T-helper 1 cell (primary cell): ENCODE results near the gene OSBPL10.
"Not testable (repeated sequence)": the region's sequence is repeated elsewhere in the genome, so short reads cannot be mapped to it uniquely, and the experiment has no call there.

ENCODE experiments used
- DNase-seq, 5 donors: peaks; one replicate each; pipeline ENCODE4 v3.0.0-alpha.2; 2012 to 2020
- total RNA-seq, 4 donors: gene quantifications; one replicate each; lab custom pipeline; 2026; lab: John Stamatoyannopoulos, UW

Gene OSBPL10, protein sequence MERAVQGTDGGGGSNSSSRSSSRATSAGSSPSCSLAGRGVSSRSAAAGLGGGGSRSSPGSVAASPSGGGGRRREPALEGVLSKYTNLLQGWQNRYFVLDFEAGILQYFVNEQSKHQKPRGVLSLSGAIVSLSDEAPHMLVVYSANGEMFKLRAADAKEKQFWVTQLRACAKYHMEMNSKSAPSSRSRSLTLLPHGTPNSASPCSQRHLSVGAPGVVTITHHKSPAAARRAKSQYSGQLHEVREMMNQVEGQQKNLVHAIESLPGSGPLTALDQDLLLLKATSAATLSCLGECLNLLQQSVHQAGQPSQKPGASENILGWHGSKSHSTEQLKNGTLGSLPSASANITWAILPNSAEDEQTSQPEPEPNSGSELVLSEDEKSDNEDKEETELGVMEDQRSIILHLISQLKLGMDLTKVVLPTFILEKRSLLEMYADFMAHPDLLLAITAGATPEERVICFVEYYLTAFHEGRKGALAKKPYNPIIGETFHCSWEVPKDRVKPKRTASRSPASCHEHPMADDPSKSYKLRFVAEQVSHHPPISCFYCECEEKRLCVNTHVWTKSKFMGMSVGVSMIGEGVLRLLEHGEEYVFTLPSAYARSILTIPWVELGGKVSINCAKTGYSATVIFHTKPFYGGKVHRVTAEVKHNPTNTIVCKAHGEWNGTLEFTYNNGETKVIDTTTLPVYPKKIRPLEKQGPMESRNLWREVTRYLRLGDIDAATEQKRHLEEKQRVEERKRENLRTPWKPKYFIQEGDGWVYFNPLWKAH
- 0 to 0.15 (median 0) reads per million in 4 donors for total RNA-seq

DNA sequence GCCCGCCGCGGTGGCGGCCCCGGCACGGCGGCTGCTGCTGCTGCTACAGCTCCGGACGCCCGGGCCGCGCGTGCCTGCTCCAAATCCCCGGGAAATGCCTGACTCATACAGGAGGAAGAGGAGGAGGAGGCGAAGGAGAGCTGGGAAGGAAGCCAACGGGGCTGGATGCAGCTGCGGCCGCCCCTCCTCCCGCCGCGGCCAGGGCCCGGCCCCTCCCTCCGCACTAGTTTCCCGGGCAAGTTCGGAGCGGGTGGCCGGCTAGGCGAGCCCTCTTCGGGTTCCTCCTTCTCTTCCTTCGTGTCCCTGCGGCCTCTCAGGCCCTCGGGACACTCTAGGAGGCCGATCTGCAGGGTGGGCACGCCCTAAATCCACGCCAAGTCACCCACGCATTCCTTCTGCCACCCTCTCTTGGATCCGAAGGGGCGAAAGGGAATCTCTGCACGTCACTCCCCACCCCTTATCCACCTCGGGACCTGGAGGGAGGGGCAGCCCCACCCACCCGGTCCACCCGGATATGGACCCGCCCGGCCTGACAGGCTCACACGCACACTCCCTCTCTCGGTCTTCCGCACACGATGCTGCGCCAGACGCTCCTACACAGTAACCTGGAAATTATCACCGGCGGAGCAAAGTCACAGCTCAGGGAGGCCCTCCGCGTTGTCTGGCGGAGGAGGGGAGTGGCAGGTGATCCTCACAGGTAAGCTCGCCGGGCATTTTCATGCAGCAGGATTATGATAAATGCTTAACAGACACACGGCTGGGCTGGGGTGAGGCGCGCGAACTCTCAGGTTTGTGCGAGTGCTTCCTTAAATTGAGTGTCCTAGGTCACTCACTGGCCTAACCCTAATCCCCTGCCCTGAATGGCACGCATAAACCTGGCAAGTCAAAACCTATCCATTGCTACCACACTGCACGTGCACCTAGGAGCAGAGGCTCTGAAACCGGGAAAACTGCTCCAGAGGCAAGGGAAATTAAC is at the start of gene OSBPL10, which contains the start of gene ZNF860:
OSBPL10 (minus strand) TSS at position 57 of the 976 bp plus-strand sequence. CDS start 83 bp downstream, outside the sequence.
ZNF860 (plus strand) TSS at position 545 of the 976 bp plus-strand sequence. CDS start 7,330 bp downstream, outside the sequence.
- DNase-seq, result peak in 1 of 5 donors; percentile 57

DNA sequence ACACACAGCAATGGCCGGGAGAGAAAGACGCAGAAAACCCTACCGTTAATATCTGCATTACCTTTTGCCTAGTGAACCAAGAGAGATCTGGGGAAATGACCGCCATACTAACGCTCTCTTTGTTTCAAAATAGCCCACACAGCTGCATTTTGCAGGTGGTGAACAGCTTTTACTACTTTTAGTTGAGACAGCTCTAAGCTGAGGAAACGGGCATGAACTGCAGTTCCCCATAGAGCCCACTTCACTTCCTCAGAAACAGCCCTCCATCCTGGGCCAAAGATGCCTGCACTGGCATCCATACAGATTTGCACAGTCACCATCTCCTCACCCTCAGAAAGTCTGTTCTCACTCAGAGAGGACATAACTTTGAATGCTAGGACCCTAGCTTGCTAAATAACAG is 45.5 kb upstream of the OSBPL10 start:
- DNase-seq, result no peak

DNA sequence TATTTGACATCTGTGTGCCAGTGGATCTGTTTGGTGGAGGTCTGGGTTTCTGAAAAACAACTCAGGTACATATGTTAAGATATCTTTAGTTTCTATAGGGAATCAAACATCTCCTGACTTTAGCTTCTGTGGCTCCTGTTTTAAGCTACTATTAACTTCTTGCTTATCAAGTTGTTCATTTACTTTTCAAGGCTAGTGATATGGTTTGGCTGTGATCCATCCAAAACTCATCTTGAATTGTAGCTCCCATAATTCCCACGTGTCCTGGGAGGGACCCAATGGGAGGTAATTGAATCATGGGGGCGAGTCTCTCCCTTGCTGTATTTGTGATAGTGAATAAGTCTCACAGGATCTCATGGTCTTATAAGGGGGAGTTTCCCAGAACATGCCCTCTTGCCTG is 41.9 kb upstream of the OSBPL10 start:
- DNase-seq, result no peak

DNA sequence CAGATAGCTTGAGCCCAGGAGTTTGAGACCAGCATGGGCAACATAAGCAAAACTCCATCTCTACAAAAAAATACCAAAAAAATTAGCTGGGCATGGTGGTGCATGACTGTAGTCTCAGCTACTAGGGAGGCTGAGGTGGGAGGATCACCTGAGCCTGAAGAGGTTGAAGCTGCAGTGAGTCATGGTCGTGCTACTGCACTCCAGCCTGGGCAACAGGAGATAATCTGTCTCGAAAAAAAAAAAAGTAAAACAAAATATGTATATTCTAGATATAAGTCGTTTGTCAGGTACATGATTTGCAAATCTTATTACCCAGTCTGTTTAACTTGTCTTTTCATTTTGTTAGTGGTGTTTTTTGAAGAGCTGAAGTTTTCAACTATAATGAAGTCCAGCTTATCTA is 40.7 kb upstream of the OSBPL10 start:
- DNase-seq, result no peak

DNA sequence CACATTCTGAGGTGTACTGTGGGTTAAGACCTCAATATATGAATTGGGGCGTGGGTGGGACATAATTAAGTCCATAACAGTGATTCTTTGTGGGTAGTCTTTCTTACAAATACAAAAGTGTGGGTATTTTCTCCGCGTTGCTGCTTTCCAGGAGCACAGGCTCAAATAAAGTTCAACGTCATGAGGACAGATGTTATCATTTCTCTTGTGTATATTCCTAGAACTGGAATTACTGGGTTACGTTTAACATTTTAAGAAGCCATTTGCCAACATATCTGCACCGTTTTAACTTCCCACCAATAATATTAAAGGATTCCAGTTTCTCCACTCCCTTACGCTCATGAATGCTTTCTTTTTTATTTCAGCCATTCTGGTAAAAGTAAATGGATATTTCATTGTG is 40.1 kb upstream of the OSBPL10 start:
- no peak for DNase-seq

DNA sequence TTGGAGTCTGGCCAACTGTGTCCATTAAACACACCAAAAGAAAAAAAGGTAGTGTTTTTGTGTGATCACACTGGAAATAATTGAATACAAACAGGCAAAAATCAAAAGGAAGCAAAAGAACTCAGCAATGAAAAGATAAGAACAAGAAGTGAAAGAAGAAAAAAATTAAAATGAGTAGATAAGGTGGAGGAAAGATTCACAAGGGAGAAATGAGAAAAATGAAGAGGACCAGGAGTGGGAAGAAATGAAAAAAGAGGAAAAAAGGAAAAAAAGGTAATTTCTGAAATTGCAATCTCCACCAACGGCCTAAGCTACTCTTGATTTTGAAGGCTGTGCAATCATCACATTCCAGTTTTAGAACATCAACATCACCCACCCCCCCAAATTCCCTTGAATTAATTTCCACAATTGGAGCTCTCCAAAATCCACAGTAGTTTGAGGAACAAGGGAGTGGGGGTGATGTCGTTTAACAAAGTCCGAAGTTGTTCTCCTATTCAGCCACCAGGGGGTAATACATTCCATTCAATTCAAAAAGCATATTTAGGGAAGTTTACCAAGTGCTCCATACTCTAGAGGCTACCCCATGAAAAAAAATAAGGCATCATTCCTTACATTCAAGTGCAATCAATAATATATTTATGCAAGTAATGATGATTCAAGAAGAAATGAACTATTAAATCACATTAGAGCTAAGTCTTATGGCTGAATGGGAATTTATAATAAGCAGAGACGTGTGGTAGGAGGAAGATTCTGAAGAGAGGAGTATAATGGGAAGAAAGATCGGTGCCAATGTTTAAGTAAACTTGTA is 37.9 kb upstream of the OSBPL10 start:
- DNase-seq, result peak in 1 of 5 donors; percentile 27

DNA sequence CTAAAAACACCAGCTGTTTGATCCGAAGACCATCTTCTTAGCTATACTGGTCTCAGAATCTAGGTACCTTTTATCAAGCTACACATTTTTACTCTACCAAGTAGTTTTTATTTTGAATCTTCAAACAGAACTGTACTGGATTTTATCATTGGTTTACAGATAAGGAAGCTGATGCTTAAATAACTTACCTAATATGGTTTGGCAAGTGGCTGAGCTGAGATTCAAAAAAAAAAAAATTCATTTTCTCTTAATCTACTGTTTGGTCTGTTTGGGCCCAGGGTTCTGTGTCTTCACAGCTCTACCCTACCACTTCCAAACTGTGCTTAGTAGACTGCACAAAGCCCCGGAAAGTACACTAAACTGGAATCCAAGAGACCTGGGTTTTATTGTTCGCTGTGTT is 36.2 kb upstream of the OSBPL10 start:
- no peak for DNase-seq

DNA sequence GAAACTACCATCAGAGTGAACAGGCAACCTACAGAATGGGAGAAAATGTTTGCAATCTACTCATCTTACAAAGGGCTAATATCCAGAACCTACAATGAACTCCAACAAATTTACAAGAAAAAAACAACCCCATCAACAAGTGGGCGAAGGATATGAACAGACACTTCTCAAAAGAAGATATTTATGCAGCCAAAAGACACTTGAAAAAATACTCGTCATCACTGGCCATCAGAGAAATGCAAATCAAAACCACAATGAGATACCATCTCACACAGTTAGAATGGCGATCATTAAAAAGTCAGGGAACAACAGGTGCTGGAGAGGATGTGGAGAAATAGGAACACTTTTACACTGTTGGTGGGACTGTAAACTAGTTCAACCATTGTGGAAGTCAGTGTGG is 34.6 kb upstream of the OSBPL10 start:
- not testable (repeated sequence) for DNase-seq

DNA sequence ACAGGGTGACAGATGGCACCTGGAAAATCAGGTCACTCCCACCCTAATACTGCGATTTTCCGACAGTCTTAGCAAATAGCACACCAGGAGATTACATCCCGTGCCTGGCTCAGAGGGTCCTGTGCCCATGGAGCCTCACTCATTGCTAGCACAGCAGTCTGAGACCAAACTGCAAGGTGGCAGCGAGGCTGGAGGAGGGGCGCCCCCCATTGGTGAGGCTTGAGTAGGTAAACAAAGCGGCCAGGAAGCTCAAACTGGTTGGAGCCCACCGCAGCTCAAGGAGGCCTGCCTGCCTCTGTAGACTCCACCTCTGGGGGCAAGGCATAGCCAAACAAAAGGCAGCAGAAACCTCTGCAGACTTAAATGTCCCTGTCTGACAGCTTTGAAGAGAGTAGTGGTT is 29.6 kb upstream of the OSBPL10 start:
- DNase-seq, result not testable (repeated sequence)

DNA sequence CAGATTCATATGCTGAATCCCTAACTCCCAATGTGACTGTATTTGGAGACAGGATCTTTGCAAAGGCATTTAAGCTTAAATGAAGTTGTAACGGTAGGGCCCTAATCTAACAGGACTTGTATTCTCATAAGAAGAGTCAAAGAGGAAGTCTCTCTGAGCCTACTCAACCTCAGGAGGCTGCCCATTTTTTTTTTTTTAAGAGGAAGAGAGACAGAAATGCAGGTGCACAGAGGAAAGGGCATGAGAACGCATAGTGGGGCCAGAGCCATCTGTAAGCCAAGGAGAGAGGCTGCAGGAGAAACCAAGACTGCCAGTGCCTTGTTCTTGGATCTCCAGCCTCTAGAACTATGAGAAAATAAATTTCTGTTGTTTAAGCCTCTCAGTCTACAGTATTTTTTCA is 28.9 kb upstream of the OSBPL10 start:
- no peak for DNase-seq

DNA sequence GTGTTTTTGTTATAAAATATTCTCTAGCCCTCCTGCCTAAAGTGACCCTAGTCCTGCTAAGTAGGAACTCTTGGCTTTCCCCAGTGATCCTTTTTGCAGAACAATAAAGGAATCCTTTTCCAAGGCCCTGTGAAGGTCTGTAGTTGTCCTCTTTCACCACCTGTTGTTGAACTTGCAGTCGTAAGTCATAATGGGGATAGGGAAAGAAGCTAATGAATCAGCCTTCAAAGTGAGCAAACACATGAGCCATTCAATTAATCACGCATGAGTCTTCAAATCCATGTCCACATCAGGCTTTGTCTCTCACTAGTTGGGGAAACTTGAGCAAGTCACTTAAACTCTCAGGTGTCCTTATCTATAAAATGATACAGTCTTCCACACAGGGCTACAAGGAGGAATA is 28.0 kb upstream of the OSBPL10 start:
- no peak for DNase-seq

DNA sequence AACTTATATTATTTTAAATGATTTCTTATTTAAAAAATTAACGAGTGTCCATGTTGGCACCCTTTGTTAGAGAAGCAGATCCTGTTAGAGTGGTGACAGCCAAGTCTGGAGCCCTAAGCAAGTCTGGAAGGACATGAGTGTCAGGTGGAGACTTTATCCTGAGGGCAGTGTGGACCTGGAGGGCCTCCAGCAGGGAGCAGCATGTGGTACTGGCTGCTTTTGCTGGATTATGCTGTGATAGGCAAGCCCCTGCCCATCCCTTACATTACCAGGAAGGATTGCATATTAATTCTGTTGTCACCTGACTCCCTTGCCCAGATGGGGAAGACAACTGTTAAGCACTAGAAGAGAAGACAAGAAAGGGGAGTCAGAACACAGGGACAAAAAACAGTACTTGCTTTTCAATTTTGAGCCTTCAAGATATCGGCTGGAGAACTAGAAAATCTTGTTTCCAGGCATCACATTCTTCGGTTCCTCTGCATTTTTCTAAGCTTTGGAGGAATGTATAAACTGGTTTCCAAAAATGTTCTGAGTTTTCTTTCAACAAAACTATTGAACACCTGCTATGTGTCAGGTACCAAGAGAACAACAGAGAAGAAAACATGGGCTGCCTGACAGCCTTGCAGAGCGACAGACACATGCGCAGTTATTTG is 23.2 kb upstream of the OSBPL10 start:
- DNase-seq, result no peak

DNA sequence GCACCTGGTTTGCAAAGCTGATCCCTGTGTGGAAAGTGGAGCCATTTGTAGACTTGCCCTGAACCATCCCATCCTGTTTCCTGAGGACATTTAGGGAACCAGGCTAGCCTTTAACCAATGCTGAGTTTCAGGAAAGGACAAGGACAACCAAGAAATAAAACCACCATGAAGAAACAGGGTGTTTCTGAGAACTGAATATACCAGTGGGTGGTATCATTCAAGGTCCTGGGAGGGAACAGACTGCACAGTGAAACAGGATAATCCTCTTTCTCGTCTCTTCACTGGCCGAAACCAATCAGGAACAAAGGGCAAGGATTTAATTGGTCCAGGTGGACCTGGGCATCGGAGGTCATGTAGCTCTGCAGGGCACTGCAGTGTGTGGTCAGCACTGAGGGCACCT is 22.3 kb upstream of the OSBPL10 start:
- DNase-seq, result no peak

DNA sequence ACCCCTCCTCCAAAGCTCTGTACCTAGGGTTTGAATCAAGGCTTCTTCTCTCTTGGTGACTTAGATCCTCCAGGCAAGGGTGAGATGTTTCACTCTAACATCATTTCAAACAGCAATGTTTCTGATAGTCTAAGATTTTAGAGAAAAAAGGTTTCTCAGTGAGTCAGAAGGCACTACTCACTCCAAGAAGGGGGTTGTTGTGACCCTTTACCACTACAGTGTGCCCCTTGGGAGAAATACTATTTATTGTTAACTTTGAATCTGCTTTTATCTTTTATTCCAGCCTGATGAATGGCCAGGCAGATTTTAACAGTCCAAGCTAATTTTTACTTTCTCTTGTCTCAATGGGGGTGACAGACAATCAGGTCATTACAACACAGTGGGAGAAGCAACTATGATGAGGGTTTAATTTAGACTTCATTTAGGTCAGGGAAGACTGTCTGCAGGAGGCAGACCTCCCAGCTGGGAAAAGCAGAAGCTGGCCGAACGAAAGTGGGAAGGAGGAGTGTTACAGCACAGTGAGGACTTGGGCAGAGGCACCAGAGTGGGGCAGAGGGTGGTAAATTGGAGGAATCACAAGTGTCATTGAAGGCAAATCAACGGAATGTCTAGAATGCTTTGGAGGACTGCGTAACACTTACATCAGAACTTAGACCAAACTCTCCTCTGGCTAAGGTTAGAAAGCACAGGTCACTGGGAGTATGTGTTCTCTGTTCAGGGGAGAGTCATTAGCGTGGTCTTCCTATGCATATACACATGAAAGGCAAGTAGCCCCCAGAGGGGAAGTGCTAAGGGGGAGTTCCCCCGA is 21.7 kb upstream of the OSBPL10 start:
- no peak for DNase-seq

DNA sequence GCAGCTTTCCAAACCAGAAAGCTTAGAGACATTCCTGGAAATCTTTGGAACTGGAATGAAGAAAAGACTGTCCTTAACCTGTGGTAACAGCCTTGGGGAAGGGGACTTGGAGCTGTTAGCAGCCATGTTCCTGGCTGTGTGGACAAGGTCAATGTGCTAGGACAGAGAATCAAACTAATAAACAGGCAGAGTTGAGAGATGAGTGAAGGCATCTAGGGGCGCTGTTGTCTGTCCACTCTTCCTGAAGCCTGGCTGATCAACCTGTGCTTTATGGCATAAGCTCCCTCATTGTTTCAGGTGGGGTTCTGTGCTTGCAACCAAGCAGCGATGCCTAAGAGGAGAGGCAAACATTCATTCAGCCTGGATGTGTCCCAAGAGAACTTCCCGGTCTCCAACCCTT is 19.8 kb upstream of the OSBPL10 start:
- DNase-seq, result no peak

DNA sequence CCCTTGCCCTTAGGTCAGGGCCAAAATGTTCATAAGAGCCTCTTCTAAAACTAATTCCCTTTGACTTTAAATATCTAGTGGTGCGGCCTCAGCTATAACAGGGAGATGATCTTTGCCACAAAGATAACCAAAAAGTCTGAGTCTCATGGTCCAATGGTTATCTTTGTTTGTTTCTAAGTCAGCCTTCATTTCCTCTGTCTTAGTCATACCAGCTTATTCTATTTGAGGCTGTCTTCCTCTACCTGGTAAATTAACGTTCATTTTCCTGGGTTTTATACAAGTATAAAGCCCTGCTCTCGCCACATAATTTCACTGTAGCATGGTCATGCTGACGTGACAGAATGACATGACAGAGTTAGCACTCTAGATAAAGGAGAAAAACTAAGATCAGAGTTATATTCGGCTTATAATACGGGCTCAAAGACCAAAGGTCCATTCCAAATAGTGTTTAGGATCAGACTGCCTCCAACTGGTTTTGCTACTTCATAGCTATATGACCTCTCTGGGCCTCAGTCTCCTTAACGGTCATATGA is 18.9 kb upstream of the OSBPL10 start:
- DNase-seq, result peak in 1 of 5 donors; percentile 42

DNA sequence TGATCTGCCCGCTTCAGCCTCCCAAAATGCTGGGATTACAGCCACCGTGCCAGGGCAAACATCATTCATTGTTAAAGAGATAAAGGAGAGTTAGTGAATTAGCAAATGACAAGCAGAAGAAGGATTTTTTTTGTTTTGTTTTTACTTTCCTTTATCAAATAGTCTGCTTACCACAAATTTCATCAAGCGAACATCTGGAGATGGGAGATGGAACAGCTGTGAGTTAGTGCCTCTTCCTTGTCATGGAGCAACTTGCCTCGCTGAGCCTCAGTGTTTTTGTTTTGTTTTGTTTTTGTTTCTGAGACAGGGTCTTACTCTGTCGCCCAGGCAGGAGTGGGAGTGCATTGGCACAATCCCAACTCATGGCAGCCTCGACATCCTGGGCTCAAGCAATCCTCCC is 16.4 kb upstream of the OSBPL10 start:
- no peak for DNase-seq

DNA sequence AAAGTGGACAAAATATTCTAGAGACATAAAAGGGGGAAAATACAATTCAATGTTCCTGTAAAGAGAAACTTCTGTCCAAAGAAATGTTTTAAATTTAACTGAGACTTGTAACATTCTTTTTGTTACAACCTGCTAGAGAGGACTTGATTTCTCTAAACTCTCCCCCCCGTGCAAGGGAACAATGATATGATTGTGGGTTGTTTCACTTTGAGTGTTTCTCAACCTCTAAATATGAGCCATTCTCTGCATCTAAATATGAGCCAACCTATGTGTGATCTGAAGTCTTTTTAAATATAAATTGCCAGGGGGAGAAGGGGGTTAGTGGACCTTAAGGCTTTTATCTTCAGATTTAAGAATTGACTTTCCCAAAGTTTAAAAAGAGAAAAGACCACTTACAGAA is 15.1 kb upstream of the OSBPL10 start:
- DNase-seq, result peak in 1 of 5 donors; percentile 28

DNA sequence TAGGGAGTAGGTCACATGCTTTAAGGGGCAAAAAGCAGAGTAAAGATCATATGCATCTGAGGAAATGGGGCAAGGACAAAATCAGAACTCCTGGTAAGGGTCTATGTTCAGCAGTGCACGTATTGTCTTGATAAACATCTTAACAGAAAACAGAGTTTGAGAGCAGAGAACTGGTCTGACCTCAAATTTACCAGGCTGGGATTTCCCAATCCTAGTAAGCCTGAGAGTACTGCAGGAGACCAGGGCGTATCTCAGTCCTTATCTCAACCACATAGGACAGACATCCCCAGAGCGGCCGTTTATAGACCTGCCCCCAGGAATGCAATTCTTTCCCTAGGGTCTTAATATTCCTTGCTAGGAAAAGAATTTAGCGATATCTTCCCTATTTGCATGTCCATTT is 14.0 kb upstream of the OSBPL10 start:
- not testable (repeated sequence) for DNase-seq

DNA sequence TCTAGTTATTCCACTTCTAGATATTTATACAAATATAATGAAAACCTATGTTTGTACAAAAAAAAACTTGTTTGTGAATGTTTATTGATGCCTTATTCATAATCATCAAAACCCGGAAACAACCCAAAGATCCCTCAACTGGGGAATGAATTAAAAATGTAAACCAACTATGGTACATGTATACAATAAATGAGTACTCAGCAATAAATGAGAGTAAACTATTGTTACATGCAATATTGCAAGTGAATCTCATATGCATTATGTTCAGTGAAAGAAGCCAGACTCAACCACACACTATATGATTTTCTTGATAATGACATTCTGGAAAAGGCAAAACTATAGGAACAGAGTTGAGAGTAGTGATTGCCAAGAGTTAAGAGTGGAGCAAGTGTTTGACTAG is 12.8 kb upstream of the OSBPL10 start:
- DNase-seq, result no peak
